Measurements from ENCODE around the gene POC1A.

The POC1A gene

DNA sequence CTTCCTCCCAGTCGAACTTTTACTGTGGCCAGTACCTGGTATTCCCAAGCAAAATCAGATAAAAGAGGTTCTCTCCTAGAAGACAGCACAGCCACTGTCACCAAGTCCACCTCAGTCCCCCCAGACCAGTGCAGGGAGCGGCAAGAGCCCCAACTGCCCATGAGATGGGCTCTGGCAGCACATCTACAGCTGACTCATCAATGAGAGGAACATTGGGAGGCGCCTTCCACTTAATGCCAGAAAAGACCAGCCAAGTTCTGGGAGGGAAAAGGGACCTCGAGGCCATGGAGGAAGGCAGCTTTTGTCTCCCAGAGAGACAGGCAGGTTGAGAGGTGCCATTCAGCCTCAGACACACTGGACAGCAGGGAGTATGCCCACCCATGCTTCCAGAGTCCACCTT lies 28.2 kb downstream of the POC1A start:
- Histone ChIP-seq H3K9me3 (ENCODE audit: control insufficient read depth, insufficient read depth, low read length) (no peaks in the 10 kb centered on the region), H3K4me3 (ENCODE audit: low read depth, low read length) (no peak overlapping the region), H3K36me3 (ENCODE audit: control insufficient read depth, insufficient read depth, low read length) (peaks cover 61% of the 10 kb centered on the region), H3K27ac (ENCODE audit: low read depth, low read length) (no peak overlapping the region), H3K27me3 (ENCODE audit: control insufficient read depth, insufficient read depth, low read length) (no peaks in the 10 kb centered on the region), H3K9ac (ENCODE audit: low read depth, low read length) (no peak overlapping the region), H3K4me1 (ENCODE audit: control insufficient read depth, insufficient read depth, low read length) (no peaks in the 10 kb centered on the region)

DNA sequence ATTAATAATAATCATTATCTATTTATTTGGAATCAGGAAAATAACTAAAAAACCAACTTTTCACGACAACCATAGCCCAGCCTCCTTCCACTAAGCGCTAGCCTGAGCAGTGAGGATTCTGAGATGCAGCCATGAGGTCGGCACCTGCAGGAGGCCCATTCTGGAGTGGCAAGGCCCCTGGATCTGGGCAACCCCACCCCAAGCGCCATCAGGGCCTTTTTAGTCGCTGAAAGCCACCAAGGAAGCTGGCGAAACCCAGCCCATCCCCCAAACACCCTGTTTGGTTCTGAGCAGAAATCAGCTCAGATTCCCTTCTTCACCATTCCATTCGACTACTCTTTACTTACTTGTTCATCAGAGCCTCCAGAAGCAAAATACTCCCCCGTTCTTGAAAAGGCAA lies 29.5 kb downstream of the POC1A start:
- no peak overlapping the region for H3K27ac ChIP-seq (ENCODE audit: low read depth, low read length)

DNA sequence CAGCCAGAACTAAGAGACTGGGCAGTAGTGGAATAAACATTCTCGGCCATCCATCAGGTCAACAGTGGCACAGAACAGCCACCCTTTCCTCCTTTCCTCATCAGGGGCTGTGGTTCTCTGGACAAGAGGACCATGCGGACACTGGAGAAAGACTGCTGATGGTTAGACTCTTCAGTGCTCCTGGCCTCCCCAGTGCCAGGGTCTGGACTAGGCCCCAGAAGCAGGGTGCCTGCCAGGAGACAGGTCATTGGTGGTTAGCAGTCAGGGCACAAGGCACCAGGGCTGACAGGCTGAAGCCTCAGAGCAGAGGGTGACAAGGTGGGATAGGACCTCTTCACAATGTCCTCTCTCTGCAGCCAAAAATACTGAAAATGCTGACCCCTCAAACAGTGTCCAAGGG lies 30.1 kb downstream of the POC1A start:
- no peak overlapping the region for H3K9ac ChIP-seq (ENCODE audit: low read depth, low read length)
- H3K36me3 ChIP-seq (ENCODE audit: control insufficient read depth, insufficient read depth, low read length), result peaks cover 70% of the 10 kb centered on the region
- no peaks in the 10 kb centered on the region for H3K4me1 ChIP-seq (ENCODE audit: control insufficient read depth, insufficient read depth, low read length)

More for the DNA sequence above, 29.5 kb downstream of the POC1A start:
- Histone ChIP-seq H3K4me3 (ENCODE audit: low read depth, low read length) (no peak overlapping the region), H3K9me3 (ENCODE audit: control insufficient read depth, insufficient read depth, low read length) (no peaks in the 10 kb centered on the region), H3K9ac (ENCODE audit: low read depth, low read length) (no peak overlapping the region), H3K4me1 (ENCODE audit: control insufficient read depth, insufficient read depth, low read length) (no peaks in the 10 kb centered on the region), H3K36me3 (ENCODE audit: control insufficient read depth, insufficient read depth, low read length) (peaks cover 70% of the 10 kb centered on the region), H3K27me3 (ENCODE audit: control insufficient read depth, insufficient read depth, low read length) (no peaks in the 10 kb centered on the region)

GRCh38 chr3:52123106-52123725 lies 31.0 kb downstream of the POC1A start:
- no peaks in the 10 kb centered on the region for H3K27me3 ChIP-seq (ENCODE audit: control insufficient read depth, insufficient read depth, low read length)
- no peaks in the 10 kb centered on the region for H3K9me3 ChIP-seq (ENCODE audit: control insufficient read depth, insufficient read depth, low read length)
- no peak overlapping the region for H3K9ac ChIP-seq (ENCODE audit: low read depth, low read length)
- no peak overlapping the region for H3K4me3 ChIP-seq (ENCODE audit: low read depth, low read length)
- H3K36me3 ChIP-seq (ENCODE audit: control insufficient read depth, insufficient read depth, low read length), result peaks cover 71% of the 10 kb centered on the region
- H3K4me1 ChIP-seq (ENCODE audit: control insufficient read depth, insufficient read depth, low read length), result no peaks in the 10 kb centered on the region
- no peak overlapping the region for H3K27ac ChIP-seq (ENCODE audit: low read depth, low read length)

More for the DNA sequence above, 30.1 kb downstream of the POC1A start:
- Histone ChIP-seq H3K27ac (ENCODE audit: low read depth, low read length) (no peak overlapping the region), H3K4me3 (ENCODE audit: low read depth, low read length) (no peak overlapping the region), H3K9me3 (ENCODE audit: control insufficient read depth, insufficient read depth, low read length) (no peaks in the 10 kb centered on the region), H3K27me3 (ENCODE audit: control insufficient read depth, insufficient read depth, low read length) (no peaks in the 10 kb centered on the region)

GRCh38 chr3:52122491-52122890 lies 31.7 kb downstream of the POC1A start:
- H3K9me3 ChIP-seq (ENCODE audit: control insufficient read depth, insufficient read depth, low read length), result no peaks in the 10 kb centered on the region
- H3K4me1 ChIP-seq (ENCODE audit: control insufficient read depth, insufficient read depth, low read length), result no peaks in the 10 kb centered on the region
- no peak overlapping the region for H3K9ac ChIP-seq (ENCODE audit: low read depth, low read length)
- no peaks in the 10 kb centered on the region for H3K27me3 ChIP-seq (ENCODE audit: control insufficient read depth, insufficient read depth, low read length)
- no peak overlapping the region for H3K27ac ChIP-seq (ENCODE audit: low read depth, low read length)
- H3K4me3 ChIP-seq (ENCODE audit: low read depth, low read length), result no peak overlapping the region
- peaks cover 75% of the 10 kb centered on the region for H3K36me3 ChIP-seq (ENCODE audit: control insufficient read depth, insufficient read depth, low read length)

DNA sequence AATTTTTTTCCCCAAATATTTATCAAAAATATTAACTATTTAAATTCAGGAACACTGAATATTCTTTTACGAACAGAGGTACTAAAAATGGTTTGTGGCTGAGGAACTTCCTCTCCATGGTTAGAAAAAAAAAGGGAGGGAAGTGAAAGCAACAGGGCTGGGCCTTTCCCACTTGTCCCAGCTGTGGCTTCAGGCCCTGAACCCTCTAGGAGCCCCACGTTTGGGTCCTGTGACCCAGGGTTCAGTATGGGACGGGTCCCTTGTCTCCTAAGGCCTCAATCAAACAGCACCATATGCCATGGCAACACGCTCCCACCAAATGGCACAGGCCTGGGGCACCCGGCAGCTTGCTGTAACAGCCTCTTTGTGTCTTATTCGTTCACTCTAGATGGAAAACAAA lies 32.4 kb downstream of the POC1A start:
- Histone ChIP-seq H3K4me3 (ENCODE audit: low read depth, low read length) (no peak overlapping the region), H3K27ac (ENCODE audit: low read depth, low read length) (no peak overlapping the region), H3K27me3 (ENCODE audit: control insufficient read depth, insufficient read depth, low read length) (no peaks in the 10 kb centered on the region), H3K4me1 (ENCODE audit: control insufficient read depth, insufficient read depth, low read length) (no peaks in the 10 kb centered on the region), H3K9ac (ENCODE audit: low read depth, low read length) (no peak overlapping the region), H3K36me3 (ENCODE audit: control insufficient read depth, insufficient read depth, low read length) (peaks cover 75% of the 10 kb centered on the region), H3K9me3 (ENCODE audit: control insufficient read depth, insufficient read depth, low read length) (no peaks in the 10 kb centered on the region)

GRCh38 chr3:52121464-52121805 lies 32.8 kb downstream of the POC1A start:
- no peaks in the 10 kb centered on the region for H3K27me3 ChIP-seq (ENCODE audit: control insufficient read depth, insufficient read depth, low read length)
- H3K9me3 ChIP-seq (ENCODE audit: control insufficient read depth, insufficient read depth, low read length), result no peaks in the 10 kb centered on the region
- H3K36me3 ChIP-seq (ENCODE audit: control insufficient read depth, insufficient read depth, low read length), result peaks cover 74% of the 10 kb centered on the region
- H3K4me1 ChIP-seq (ENCODE audit: control insufficient read depth, insufficient read depth, low read length), result no peaks in the 10 kb centered on the region
- H3K9ac ChIP-seq (ENCODE audit: low read depth, low read length), result no peak overlapping the region
- no peak overlapping the region for H3K4me3 ChIP-seq (ENCODE audit: low read depth, low read length)
- H3K27ac ChIP-seq (ENCODE audit: low read depth, low read length), result no peak overlapping the region

DNA sequence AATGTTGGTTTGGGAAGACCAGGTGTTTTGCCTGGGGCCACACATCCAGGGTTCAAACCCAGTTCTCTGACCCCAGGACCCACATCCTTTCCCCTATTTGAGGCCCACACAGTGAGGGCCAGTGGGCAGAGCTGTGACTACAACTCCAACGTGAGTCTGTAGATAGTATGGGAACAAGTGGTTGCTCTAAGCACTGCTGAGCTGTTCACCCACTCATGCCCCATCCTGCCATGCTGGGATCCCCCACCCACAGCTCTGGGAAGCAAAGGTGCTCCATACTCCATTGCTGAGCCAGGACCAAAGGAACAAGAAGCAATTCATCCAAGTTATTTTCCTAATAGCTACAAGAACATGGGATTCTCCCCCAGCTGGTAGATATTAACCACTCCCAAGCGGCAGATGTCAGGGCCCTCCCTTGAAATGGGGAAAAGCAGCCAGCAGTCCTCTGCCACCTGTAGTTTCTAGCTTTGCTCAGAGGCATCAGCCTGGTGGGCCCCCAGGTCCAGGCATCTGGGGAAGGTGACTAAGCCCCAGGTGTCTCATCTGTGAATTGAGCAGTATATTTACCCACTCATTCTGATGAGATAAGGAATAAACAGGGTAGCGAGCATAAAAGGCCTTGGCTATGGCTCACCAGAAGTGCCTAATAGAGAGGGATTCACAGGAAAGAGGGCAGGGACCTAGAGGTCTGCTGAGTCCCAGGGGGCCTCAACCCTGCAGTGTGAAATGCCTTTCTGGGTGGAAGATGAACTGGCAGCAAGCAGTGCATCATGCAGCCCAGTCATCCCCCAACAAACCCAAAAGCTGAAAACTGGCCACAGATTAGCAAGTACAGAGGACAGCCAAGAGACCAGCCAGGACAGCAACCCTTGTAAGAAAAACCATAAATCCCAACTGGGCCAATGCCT lies 33.4 kb downstream of the POC1A start:
- H3K9ac ChIP-seq (ENCODE audit: low read depth, low read length), result no peak overlapping the region
- H3K27ac ChIP-seq (ENCODE audit: low read depth, low read length), result no peak overlapping the region
- H3K36me3 ChIP-seq (ENCODE audit: control insufficient read depth, insufficient read depth, low read length), result peaks cover 73% of the 10 kb centered on the region

DNA sequence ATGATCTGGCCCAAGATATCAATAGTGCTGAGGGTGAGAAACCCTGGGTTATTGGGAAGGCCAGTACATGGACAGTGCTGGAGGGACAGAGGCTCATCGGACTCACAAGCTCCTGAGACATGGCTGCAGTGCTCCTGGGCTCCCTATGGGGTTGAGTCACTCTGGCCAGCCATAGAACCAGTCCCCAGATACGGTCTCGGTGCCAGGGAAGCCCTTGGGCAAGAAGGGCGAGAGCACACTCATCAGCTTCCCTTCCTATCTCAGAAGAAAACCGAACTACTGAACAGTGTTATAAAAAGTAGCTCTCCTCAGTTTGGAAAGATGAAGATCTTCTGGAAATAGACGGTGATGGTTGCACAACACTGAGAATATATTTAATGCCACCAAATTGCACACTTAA lies 34.4 kb downstream of the POC1A start:
- Histone ChIP-seq H3K4me3 (ENCODE audit: low read depth, low read length) (no peak overlapping the region), H3K9ac (ENCODE audit: low read depth, low read length) (no peak overlapping the region)

More for the DNA sequence above, 33.4 kb downstream of the POC1A start:
- H3K9me3 ChIP-seq (ENCODE audit: control insufficient read depth, insufficient read depth, low read length), result no peaks in the 10 kb centered on the region
- no peak overlapping the region for H3K4me3 ChIP-seq (ENCODE audit: low read depth, low read length)
- H3K27me3 ChIP-seq (ENCODE audit: control insufficient read depth, insufficient read depth, low read length), result no peaks in the 10 kb centered on the region
- H3K4me1 ChIP-seq (ENCODE audit: control insufficient read depth, insufficient read depth, low read length), result no peaks in the 10 kb centered on the region

DNA sequence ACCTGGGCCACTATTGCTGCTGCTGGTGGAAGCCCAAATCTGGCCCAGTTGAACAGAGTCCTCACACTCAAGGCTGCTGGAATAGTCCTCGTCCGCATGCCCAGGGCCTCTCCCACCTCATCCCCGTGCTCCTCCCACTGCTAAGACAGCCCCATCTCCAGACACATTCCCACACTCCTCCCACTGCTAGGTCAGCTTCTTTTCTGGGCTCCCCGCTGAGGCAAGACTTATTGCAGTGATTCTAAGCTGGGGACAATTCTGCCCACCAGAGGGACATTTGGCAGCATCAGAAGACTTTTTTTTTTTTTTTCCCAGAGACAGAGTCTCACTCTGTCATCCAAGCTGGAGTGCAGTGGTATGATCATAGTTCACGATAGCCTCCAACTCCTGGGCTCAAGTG lies 35.1 kb downstream of the POC1A start:
- no peak overlapping the region for H3K9ac ChIP-seq (ENCODE audit: low read depth, low read length)
- no peaks in the 10 kb centered on the region for H3K9me3 ChIP-seq (ENCODE audit: control insufficient read depth, insufficient read depth, low read length)
- H3K4me3 ChIP-seq (ENCODE audit: low read depth, low read length), result no peak overlapping the region
- H3K27ac ChIP-seq (ENCODE audit: low read depth, low read length), result no peak overlapping the region
- H3K36me3 ChIP-seq (ENCODE audit: control insufficient read depth, insufficient read depth, low read length), result peaks cover 72% of the 10 kb centered on the region
- no peaks in the 10 kb centered on the region for H3K27me3 ChIP-seq (ENCODE audit: control insufficient read depth, insufficient read depth, low read length)
- no peaks in the 10 kb centered on the region for H3K4me1 ChIP-seq (ENCODE audit: control insufficient read depth, insufficient read depth, low read length)

More for the DNA sequence above, 34.4 kb downstream of the POC1A start:
- H3K36me3 ChIP-seq (ENCODE audit: control insufficient read depth, insufficient read depth, low read length), result peaks cover 72% of the 10 kb centered on the region
- H3K27ac ChIP-seq (ENCODE audit: low read depth, low read length), result no peak overlapping the region
- no peaks in the 10 kb centered on the region for H3K27me3 ChIP-seq (ENCODE audit: control insufficient read depth, insufficient read depth, low read length)
- no peaks in the 10 kb centered on the region for H3K9me3 ChIP-seq (ENCODE audit: control insufficient read depth, insufficient read depth, low read length)
- no peaks in the 10 kb centered on the region for H3K4me1 ChIP-seq (ENCODE audit: control insufficient read depth, insufficient read depth, low read length)

- peaks cover 72% of the 10 kb centered on the region for H3K36me3 ChIP-seq (ENCODE audit: control insufficient read depth, insufficient read depth, low read length)
- no peaks in the 10 kb centered on the region for H3K9me3 ChIP-seq (ENCODE audit: control insufficient read depth, insufficient read depth, low read length)
- H3K27ac ChIP-seq (ENCODE audit: low read depth, low read length), result no peak overlapping the region
- H3K4me3 ChIP-seq (ENCODE audit: low read depth, low read length), result no peak overlapping the region
- no peaks in the 10 kb centered on the region for H3K27me3 ChIP-seq (ENCODE audit: control insufficient read depth, insufficient read depth, low read length)
- H3K4me1 ChIP-seq (ENCODE audit: control insufficient read depth, insufficient read depth, low read length), result no peaks in the 10 kb centered on the region
- no peak overlapping the region for H3K9ac ChIP-seq (ENCODE audit: low read depth, low read length)
Measured at GRCh38 chr3:52118156-52118875, 35.9 kb downstream of the POC1A start.
